IPS DF 6.9 (cell line): ENCODE results near the gene ADAMTS1.

Experiments
- DNase-seq: peaks from one replicate; pipeline ENCODE4 v3.0.0-alpha.2; 2013; ENCODE audit warnings: low read depth, low spot score
- H3K27ac ChIP-seq: one replicate; pipeline ENCODE4 v1.5.1; 2013; ENCODE audit warnings: low read length, control low read depth
- H3K27me3 ChIP-seq: 2 replicates; pipeline ENCODE4 v1.6.1; 2013; ENCODE audit warnings: mild to moderate bottlenecking, low read length; ENCODE audit not compliant: control insufficient read depth, insufficient read depth
- H3K36me3 ChIP-seq: 2 replicates; pipeline ENCODE4 v1.6.1; 2013; ENCODE audit warnings: low read length; ENCODE audit not compliant: control insufficient read depth, insufficient read depth
- H3K4me1 ChIP-seq: 2 replicates; pipeline ENCODE4 v1.6.1; 2013; ENCODE audit warnings: low read length; ENCODE audit not compliant: control insufficient read depth, insufficient read depth
- H3K4me3 ChIP-seq: 2 replicates; pipeline ENCODE4 v1.5.1; 2013; ENCODE audit warnings: mild to moderate bottlenecking, low read length
- H3K9me3 ChIP-seq: 2 replicates; pipeline ENCODE4 v1.6.1; 2013; ENCODE audit warnings: low read length, inconsistent platforms; ENCODE audit not compliant: control insufficient read depth, insufficient read depth
- whole genome bisulfite sequencing: extraction: QIAGEN DNeasy Blood & Tissue Kit; methylation state at CpG from one replicate; pipeline ENCODE4 v1.1.7; 2013; ENCODE audit warnings: mixed read lengths, missing lambda C conversion rate; ENCODE audit not compliant: insufficient read length, insufficient coverage; 5-methylcytosine and 5-hydroxymethylcytosine counted together

The ADAMTS1 gene

DNA sequence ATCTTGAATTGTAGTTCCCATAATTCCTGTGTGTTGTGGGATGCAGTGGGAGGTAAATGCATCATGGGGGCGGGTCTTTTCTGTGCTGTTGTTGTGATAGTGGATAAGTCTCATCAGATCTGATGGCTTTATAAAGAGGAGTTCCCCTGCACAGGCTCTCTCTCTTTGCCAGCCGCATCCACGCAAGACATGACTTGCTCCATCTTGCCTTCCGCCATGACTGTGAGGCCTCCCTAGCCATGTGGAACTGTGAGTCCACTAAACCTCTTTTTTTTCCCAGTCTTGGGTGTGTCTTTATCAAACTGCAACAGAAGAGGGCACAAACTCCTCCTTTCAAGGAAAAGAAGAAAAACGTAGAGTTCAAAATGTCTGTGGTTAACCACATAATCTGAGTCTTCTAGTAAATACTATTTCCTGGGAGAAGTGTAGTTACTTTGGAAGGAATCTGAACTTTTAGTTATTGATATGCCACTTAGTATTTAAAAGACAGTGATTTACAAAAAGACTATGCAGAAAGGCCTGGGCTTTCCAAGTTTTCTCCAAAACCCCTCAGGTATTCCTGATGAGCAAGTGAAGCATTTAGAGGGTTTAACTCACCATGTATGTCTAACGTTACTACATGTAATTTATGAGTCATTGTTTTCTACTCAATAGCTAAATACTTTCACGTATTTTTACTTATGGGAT is 10.0 kb downstream of the ADAMTS1 start:
- Histone ChIP-seq H3K4me1 (no peaks in the 10 kb centered on the region; the same call in 1 of the 2 replicates), H3K27ac (no peak overlapping the region), H3K9me3 (no peaks in the 10 kb centered on the region), H3K27me3 (no peaks in the 10 kb centered on the region), H3K36me3 (peaks cover 14% of the 10 kb centered on the region; the same call in 1 of the 2 replicates), H3K4me3 (no peak overlapping the region)
- no CpG with 5 or more reads among the region's 7 CpGs for WGBS
- DNase-seq: no peak

DNA sequence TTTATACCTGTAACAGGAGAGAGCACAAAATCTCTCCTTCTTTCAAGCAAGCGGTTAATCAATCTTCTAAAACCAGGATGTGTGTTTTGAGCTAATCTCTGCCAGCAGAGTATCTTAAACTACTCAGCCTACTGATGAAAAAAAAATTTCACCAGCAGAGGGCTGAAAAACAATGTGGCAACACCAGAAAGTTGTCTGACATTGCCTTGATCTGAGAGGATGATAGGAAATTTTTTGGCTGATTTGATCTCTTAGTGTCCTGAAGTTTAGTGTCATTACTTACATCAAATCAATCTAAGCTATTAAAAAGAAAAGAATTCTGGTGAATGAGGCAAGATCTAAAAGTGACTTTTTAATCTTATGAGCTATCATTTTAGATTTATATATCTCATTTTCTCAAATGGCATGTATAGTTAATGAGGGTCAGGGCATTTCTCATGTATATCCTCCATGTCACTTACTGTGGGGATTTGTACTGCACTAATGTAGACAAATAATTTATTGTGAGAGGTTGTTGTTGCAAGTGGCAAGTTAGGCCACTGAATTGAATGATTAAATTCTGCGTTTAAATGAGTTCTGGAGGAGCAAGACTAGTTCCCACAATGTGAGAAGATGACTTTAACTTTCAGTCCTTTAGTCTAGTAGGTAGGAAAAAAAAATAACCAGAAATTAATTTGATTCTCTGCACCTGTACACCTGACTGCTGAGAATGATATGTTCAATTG is 10.9 kb downstream of the ADAMTS1 start:
- H3K9me3 ChIP-seq: no peaks in the 10 kb centered on the region
- H3K36me3 ChIP-seq: peaks cover 8% of the 10 kb centered on the region; the same call in 1 of the 2 replicates
- H3K27me3 ChIP-seq: no peaks in the 10 kb centered on the region
- WGBS: no CpG with 5 or more reads among the region's 2 CpGs
- H3K4me1 ChIP-seq: no peaks in the 10 kb centered on the region; the same call in 1 of the 2 replicates
- DNase-seq: no peak
- H3K27ac ChIP-seq: no peak overlapping the region
- no peak overlapping the region for H3K4me3 ChIP-seq

DNA sequence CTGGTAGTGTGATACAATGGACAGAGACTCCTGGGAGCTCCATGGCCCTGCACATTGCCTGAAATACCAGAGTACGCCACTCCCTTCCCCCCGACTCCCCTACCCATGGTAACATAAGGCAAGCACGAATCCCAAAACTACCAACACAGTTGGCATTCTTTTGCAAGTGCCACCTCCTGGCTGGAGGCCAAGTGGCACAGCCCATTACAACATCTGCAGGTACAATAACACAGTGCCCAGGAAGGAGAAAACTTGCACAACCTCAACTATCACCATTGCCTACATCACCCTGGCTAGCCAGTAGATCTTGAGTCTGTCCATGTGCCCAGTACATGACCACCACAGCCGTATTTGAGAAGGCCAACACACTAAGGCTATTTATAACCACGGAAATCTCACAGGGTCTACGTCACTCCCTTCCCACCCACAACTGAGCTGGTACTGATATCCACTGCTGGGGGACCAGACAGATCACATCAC is 11.7 kb downstream of the ADAMTS1 start:
- Histone ChIP-seq H3K4me1 (no peaks in the 10 kb centered on the region; the same call in 1 of the 2 replicates), H3K36me3 (peaks cover 7% of the 10 kb centered on the region; the same call in 1 of the 2 replicates), H3K27me3 (no peaks in the 10 kb centered on the region), H3K27ac (no peak overlapping the region), H3K9me3 (no peaks in the 10 kb centered on the region), H3K4me3 (no peak overlapping the region)
- WGBS: no CpG with 5 or more reads among the region's 6 CpGs
- no peak for DNase-seq

DNA sequence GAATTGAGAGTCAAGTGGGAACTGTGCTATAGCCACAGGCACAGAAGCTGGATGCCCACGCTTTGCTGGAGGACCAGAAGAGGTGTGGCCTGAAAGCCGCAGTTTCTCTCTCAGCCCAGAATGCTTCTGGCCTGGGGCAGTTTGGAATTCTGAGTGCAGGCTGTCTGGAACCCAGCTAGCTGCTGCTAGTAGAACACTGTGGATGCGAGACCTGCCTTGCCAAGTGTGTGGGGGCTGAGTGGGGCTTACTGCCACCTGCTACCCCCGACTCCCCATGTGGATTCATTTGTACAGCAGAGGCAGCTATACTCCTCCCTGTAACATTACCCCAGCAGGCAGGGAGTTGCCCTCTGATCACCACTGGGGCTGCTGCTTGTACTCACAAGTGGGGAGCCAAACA is 12.2 kb downstream of the ADAMTS1 start:
- no peak overlapping the region for H3K27ac ChIP-seq
- no peaks in the 10 kb centered on the region; the same call in 1 of the 2 replicates for H3K4me1 ChIP-seq

DNA sequence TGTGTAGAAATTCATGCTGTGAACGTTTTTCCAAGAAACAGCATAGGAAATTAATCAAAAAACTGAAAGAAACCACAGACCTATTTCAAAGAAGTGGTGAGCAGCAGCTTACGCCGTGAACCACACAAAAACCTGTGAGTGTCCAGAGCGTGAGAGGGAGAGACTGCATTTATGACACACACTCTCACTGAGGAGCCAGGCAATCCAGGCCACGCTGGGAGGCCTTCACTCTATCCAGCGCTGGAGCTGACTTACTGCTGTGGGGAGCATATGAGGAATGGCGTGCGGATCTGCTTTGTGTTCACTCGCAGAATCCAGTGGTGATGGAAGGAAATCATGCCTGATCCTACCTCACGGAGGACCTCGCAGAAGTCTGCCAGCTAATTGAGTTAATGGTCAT is 12.7 kb downstream of the ADAMTS1 start:
- H3K27me3 ChIP-seq: no peaks in the 10 kb centered on the region
- DNase-seq: no peak
- H3K9me3 ChIP-seq: no peaks in the 10 kb centered on the region
- no CpG with 5 or more reads among the region's 11 CpGs for WGBS
- no peak overlapping the region for H3K4me3 ChIP-seq
- H3K36me3 ChIP-seq: peaks cover 3% of the 10 kb centered on the region; the same call in 1 of the 2 replicates
- H3K27ac ChIP-seq: no peak overlapping the region
- H3K4me1 ChIP-seq: no peaks in the 10 kb centered on the region; the same call in 1 of the 2 replicates

More for the DNA sequence above, 12.2 kb downstream of the ADAMTS1 start:
- no peak for DNase-seq
- no peaks in the 10 kb centered on the region for H3K27me3 ChIP-seq
- WGBS: no CpG with 5 or more reads among the region's 4 CpGs
- peaks cover 7% of the 10 kb centered on the region; the same call in 1 of the 2 replicates for H3K36me3 ChIP-seq
- H3K4me3 ChIP-seq: no peak overlapping the region
- no peaks in the 10 kb centered on the region for H3K9me3 ChIP-seq

DNA sequence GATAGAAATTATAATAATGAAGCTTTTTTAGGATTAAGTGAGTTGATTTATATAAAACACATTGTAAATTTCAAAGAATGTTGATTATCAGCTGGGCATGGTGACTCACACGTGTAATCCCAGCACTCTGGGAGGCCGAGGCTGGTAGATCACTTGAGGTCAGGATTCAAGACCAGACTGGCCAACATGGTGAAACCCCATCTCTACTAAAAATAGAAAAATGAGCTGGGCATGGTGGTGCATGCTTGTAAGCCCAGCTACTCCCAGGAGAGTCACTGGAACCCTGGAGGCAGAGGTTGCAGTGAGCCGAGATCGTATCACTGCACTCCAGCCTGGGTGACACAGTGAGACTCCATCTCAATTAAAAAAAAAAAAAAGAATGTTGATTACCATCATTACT is 18.4 kb downstream of the ADAMTS1 start:
- WGBS: no CpG with 5 or more reads among the region's 4 CpGs
- no peaks in the 10 kb centered on the region for H3K36me3 ChIP-seq
- DNase-seq: no peak

GRCh38 chr21:26820509-26820908 is 24.7 kb downstream of the ADAMTS1 start:
- no peak overlapping the region for H3K4me3 ChIP-seq
- H3K36me3 ChIP-seq: no peaks in the 10 kb centered on the region
- no peak overlapping the region for H3K27ac ChIP-seq
- WGBS: no CpG with 5 or more reads among the region's 4 CpGs
- no peak for DNase-seq
- no peaks in the 10 kb centered on the region for H3K9me3 ChIP-seq
- no peaks in the 10 kb centered on the region for H3K27me3 ChIP-seq
- H3K4me1 ChIP-seq: no peaks in the 10 kb centered on the region

More for the DNA sequence above, 18.4 kb downstream of the ADAMTS1 start:
- no peak overlapping the region for H3K27ac ChIP-seq
- no peaks in the 10 kb centered on the region for H3K4me1 ChIP-seq
- H3K27me3 ChIP-seq: no peaks in the 10 kb centered on the region
- H3K4me3 ChIP-seq: no peak overlapping the region
- H3K9me3 ChIP-seq: no peaks in the 10 kb centered on the region

GRCh38 chr21:26819740-26820324 is 25.4 kb downstream of the ADAMTS1 start:
- Histone ChIP-seq H3K9me3 (no peaks in the 10 kb centered on the region), H3K36me3 (no peaks in the 10 kb centered on the region), H3K4me1 (no peaks in the 10 kb centered on the region), H3K4me3 (no peak overlapping the region), H3K27ac (no peak overlapping the region), H3K27me3 (no peaks in the 10 kb centered on the region)
- no CpG with 5 or more reads among the region's 3 CpGs for WGBS
- DNase-seq: no peak

- Histone ChIP-seq H3K27me3 (no peaks in the 10 kb centered on the region), H3K27ac (no peak overlapping the region), H3K4me3 (no peak overlapping the region), H3K36me3 (no peaks in the 10 kb centered on the region), H3K4me1 (no peaks in the 10 kb centered on the region), H3K9me3 (no peaks in the 10 kb centered on the region)
- WGBS: no CpG with 5 or more reads among the region's 2 CpGs
- DNase-seq: no peak
Measured at GRCh38 chr21:26818906-26819305, 26.3 kb downstream of the ADAMTS1 start.

DNA sequence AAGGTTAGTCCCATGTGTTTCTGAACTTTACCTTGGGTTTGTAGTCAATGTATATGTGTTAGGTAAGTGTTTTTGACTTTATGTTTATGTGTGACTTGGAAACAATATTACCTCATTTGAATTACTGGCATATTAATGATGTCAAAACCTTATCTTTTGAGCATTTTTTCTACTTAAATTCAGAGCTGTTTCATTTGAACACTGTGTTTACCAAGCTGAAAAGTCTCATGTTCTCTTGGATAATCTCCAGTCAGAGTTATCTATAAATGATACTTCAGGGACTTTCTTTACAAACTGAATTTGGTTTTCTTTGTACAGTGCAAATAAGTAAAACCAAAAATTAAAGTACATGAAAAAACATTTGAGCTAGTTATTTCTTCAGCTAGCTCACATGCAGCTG is 30.0 kb downstream of the ADAMTS1 start:
- no peaks in the 10 kb centered on the region for H3K4me1 ChIP-seq
- no peaks in the 10 kb centered on the region for H3K9me3 ChIP-seq
- H3K27me3 ChIP-seq: no peaks in the 10 kb centered on the region
- no peaks in the 10 kb centered on the region for H3K36me3 ChIP-seq
- no peak overlapping the region for H3K4me3 ChIP-seq
- H3K27ac ChIP-seq: no peak overlapping the region
- DNase-seq: no peak
